Spleen (tissue), 11 donors: ENCODE data around the gene OR5H14. TPM values are rescaled to one million over a fixed set of nuclear protein-coding genes. Genes with fewer than 3 reads are reported as not detected.

Experiments used
- DNase-seq: peaks from one replicate; pipeline ENCODE4 v3.0.0-alpha.2; 2020
- H3K27ac ChIP-seq, 8 donors: fragments of 200-600 bp; sonication (generic) in 7 of 8; 1 replicate in 4 of 8; 2 replicates in 4 of 8; pipeline versions ENCODE4 v1.5.0 to v1.8.0; 2016 to 2021; ENCODE audit warnings: inconsistent platforms in 4 of 8, mild to moderate bottlenecking in 4 of 8, moderate library complexity in 1 of 8
- H3K27me3 ChIP-seq, 7 donors: fragments of 200-600 bp; sonication (generic) in 6 of 7; replicated peaks in 1 of 7; 1 replicate in 4 of 7; 2 replicates in 3 of 7; pipeline versions ENCODE4 v1.5.0 to v1.8.0; 2016 to 2021; ENCODE audit warnings: inconsistent platforms in 3 of 7, mild to moderate bottlenecking in 1 of 7
- H3K36me3 ChIP-seq, 6 donors: fragments of 200-600 bp; sonication (generic) in 5 of 6; 1 replicate in 4 of 6; 2 replicates in 2 of 6; pipeline versions ENCODE4 v1.5.0 to v1.8.0; 2016 to 2021; ENCODE audit warnings: inconsistent platforms in 2 of 6
- H3K4me1 ChIP-seq, 6 donors: fragments of 200-600 bp; sonication (generic) in 5 of 6; 1 replicate in 3 of 6; 2 replicates in 3 of 6; pipeline versions ENCODE4 v1.5.0 to v1.8.0; 2016 to 2021; ENCODE audit warnings: inconsistent platforms in 3 of 6
- H3K4me3 ChIP-seq, 8 donors: fragments of 200-600 bp; sonication (generic) in 7 of 8; 1 replicate in 4 of 8; 2 replicates in 4 of 8; pipeline versions ENCODE4 v1.5.0 to v1.8.0; 2016 to 2021; ENCODE audit warnings: inconsistent platforms in 4 of 8, mild to moderate bottlenecking in 4 of 8, moderate library complexity in 2 of 8
- H3K9me3 ChIP-seq, 8 donors: fragments of 200-600 bp; sonication (generic) in 7 of 8; 1 replicate in 4 of 8; 2 replicates in 4 of 8; pipeline versions ENCODE4 v1.5.0 to v1.8.0; 2016 to 2021; ENCODE audit warnings: inconsistent platforms in 4 of 8
- POLR2A ChIP-seq, 3 donors: fragments of 450-650 bp; IDR thresholded peaks; one replicate each; pipeline ENCODE4 v1.5.1; 2017; ENCODE audit warnings: antibody characterized with exemption in 3 of 3, mild to moderate bottlenecking in 1 of 3
- POLR2AphosphoS5 ChIP-seq, 3 donors: sonication (generic); formaldehyde crosslinking; IDR thresholded peaks; one replicate each; pipeline ENCODE4 v1.5.1; 2017; ENCODE audit warnings: antibody characterized with exemption in 3 of 3
- WGBS, 5 donors: extraction: QIAGEN DNeasy Blood & Tissue Kit in 3 of 5; methylation state at CpG; one replicate each; pipeline versions ENCODE4 v1.1.5 to v1.1.7; 2013 to 2018; 5-methylcytosine and 5-hydroxymethylcytosine counted together
- intact Hi-C: fragments of 100-400 bp; cut with DNase I; formaldehyde crosslinking; loops from one replicate; pipeline ENCODE4 v1.15.0; 2023; ENCODE audit warnings: low total_unique reads
- polyA plus RNA-seq, 3 donors: library from polyadenylated mRNA; stranded (reverse); fragments of 200-250 nt; gene quantifications; one replicate each; pipeline ENCODE4 v1.2.1, GENCODE V29; 2013
- total RNA-seq, 7 donors: library from RNA; depleted of rRNA in 3 of 7; stranded (reverse); fragments of >200 nt in 3 of 7; fragmentation: NEBNext Ultra II Directional in 4 of 7; extraction: Animal tissue kit (Norgen Biotek cat#: 25700) in 4 of 7; gene quantifications; one replicate each; pipeline versions ENCODE4 v1.1.0 to v1.2.1, GENCODE V29; 2016 to 2021
- TF ChIP-seq, protein P1 (sequence below), 11 experiments: fragments of 200-600 bp in 7 of 11; fragments of 450-650 bp in 4 of 11; sonication (generic) in 4 of 11; IDR thresholded peaks in 8 of 11; conservative IDR thresholded peaks in 3 of 11; 1 replicate in 7 of 11; 2 replicates in 4 of 11; pipeline versions ENCODE4 v1.4.0 to v1.8.0; 2016 to 2021; ENCODE audit warnings: antibody characterized with exemption in 11 of 11, inconsistent platforms in 4 of 11, mild to moderate bottlenecking in 1 of 11
- donor health status: healthy with polysubstance abuse.
- donor health status: DM: no; HTN: no; CAD: no; lungs with moderate emphysema.
- donor health status: DM: no; HTN: no; CAD: no.
- donor health status: Bipolar disorder and iron deficiency.
- donor health status: healthy.
- donor health status: DM: no; HTN: no; CAD: no.
- donor health status: DM: yes; HTN: yes; CAD: no.

Gene OR5H14
- total and polyA plus RNA-seq, 10 donors = not detected

DNA sequence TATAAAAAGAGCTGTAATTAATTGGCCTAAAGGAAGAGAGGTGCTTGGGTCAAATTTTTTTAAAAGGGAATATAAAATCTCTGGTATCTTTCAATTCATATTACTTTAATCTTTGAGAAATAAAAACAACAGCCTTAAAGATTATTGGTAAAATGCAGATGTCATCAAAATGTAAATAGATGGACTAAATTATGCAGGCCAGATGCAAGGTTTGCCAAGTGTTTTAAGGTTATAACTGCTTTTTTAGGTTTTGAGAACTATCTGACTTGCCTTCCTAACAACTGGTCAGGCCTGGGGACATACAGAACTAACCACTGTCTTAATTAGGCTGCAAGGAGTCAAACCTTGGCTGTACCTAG lies 36.8 kb upstream of the OR5H14 start:
- Histone ChIP-seq H3K27ac (no peak overlapping the region), H3K36me3 (no peaks in the 10 kb centered on the region), H3K4me1 (no peaks in the 10 kb centered on the region), H3K4me3 (no peak overlapping the region), H3K9me3 (peaks cover 0 to 52% (median 28%) of the 10 kb centered on the region in 8 donors), H3K27me3 (no peaks in the 10 kb centered on the region)
- TF ChIP-seq POLR2A (IDR thresholded peaks at IDR 0.05) = no peak
- TF ChIP-seq POLR2AphosphoS5 (IDR thresholded peaks at IDR 0.05) = no peak
- TF ChIP-seq, protein P1, sequence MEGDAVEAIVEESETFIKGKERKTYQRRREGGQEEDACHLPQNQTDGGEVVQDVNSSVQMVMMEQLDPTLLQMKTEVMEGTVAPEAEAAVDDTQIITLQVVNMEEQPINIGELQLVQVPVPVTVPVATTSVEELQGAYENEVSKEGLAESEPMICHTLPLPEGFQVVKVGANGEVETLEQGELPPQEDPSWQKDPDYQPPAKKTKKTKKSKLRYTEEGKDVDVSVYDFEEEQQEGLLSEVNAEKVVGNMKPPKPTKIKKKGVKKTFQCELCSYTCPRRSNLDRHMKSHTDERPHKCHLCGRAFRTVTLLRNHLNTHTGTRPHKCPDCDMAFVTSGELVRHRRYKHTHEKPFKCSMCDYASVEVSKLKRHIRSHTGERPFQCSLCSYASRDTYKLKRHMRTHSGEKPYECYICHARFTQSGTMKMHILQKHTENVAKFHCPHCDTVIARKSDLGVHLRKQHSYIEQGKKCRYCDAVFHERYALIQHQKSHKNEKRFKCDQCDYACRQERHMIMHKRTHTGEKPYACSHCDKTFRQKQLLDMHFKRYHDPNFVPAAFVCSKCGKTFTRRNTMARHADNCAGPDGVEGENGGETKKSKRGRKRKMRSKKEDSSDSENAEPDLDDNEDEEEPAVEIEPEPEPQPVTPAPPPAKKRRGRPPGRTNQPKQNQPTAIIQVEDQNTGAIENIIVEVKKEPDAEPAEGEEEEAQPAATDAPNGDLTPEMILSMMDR (IDR thresholded peaks at IDR 0.05 in 8 of 11, conservative IDR thresholded peaks at IDR 0.05 in 3 of 11) = no peak
- no peak for DNase-seq
- intact Hi-C loops = no loop called here

DNA sequence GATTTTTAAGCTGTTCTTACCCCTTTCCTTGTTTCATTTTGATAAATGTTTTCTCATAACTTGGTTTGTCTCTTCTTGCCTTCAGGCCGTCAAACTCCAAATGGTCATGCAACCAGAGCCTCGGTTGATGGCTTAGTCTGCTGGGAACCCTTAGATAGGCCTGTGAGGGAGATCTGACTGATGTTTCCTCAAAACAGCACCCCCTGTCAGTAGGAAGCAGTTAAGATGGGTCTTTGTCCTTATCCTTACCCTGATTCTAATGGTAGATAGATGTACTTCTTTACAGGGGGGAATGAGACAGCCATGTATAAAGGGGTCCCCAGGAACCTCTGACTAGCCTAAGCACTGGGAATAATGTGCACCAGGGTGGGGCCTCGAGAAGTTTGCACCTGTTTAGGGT lies 33.0 kb upstream of the OR5H14 start:
- no peaks in the 10 kb centered on the region for H3K36me3 ChIP-seq
- no peak overlapping the region for H3K4me3 ChIP-seq
- no peak for TF ChIP-seq POLR2A (IDR thresholded peaks at IDR 0.05)
- TF ChIP-seq, protein P1 (IDR thresholded peaks at IDR 0.05 in 8 of 11, conservative IDR thresholded peaks at IDR 0.05 in 3 of 11) = no peak
- TF ChIP-seq POLR2AphosphoS5 (IDR thresholded peaks at IDR 0.05) = no peak
- no peak overlapping the region for H3K27ac ChIP-seq
- peaks cover 0 to 9% (median 0%) of the 10 kb centered on the region in 7 donors for H3K27me3 ChIP-seq
- DNase-seq = no peak
- H3K9me3 ChIP-seq = peaks cover 0 to 49% (median 28%) of the 10 kb centered on the region in 8 donors
- intact Hi-C loops = no loop called here
- 64 to 75% (median 67%) methylated on average over 3 of the region's 3 CpGs for WGBS, 5 donors
- no peaks in the 10 kb centered on the region for H3K4me1 ChIP-seq

DNA sequence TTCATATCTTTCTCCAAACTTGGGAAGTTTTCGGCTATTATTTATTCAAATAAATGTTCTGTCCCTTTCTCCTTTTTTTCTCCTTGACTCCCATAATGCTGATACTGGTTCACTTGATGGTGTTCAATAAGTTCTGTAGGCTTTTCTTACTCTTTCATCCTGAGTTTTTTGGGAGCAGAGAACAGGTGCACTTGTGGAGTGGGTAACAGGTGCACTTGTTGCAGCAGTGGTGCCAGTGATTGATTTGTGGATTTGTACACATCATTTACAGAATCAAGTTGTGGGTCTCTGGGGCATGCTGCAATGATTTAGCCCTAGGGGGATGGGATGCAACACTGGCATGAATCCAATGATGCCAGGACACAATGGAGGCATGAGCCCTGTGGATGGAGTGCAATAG lies 31.6 kb upstream of the OR5H14 start:
- DNase-seq = no peak
- TF ChIP-seq, protein P1 (IDR thresholded peaks at IDR 0.05 in 8 of 11, conservative IDR thresholded peaks at IDR 0.05 in 3 of 11) = no peak
- no peak for TF ChIP-seq POLR2A (IDR thresholded peaks at IDR 0.05)
- TF ChIP-seq POLR2AphosphoS5 (IDR thresholded peaks at IDR 0.05) = no peak
- Histone ChIP-seq H3K9me3 (peaks cover 0 to 38% (median 25%) of the 10 kb centered on the region in 8 donors), H3K4me3 (no peak overlapping the region), H3K4me1 (no peaks in the 10 kb centered on the region), H3K27me3 (peaks cover 0 to 9% (median 0%) of the 10 kb centered on the region in 7 donors), H3K36me3 (no peaks in the 10 kb centered on the region), H3K27ac (no peak overlapping the region)
- intact Hi-C loops = no loop called here
- WGBS, 5 donors = 92 to 100% (median 93%) methylated on average over 1 of the region's 1 CpG

DNA sequence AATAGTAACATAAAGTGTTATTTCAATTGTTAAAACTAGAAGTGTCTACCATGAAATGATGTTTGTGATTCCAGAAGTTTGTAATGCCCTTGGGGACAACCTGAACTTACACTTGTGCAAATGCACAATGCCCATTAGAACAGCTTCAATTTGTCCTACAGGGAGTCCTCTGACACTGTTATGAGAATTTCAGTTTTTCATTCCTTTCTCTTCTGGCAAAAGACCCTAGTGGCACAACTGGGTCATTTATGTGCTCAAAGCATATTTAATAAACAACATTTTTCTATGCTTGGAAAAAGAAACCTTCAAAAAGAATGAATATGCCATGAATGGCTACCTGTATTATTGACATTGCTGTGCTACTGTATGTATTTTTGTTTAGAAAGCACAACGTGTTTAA lies 16.9 kb upstream of the OR5H14 start, which contains the start of gene OR5H1:
OR5H1 (plus strand) TSS at position 301 of the 400 bp plus-strand sequence. CDS start 1,977 bp downstream, outside the sequence.
- Histone ChIP-seq H3K4me1 (no peaks in the 10 kb centered on the region), H3K27ac (no peak within 1 kb of the TSS), H3K4me3 (no peak within 1 kb of the TSS), H3K27me3 (no peaks in the 10 kb centered on the region), H3K9me3 (no peaks in the 10 kb centered on the region), H3K36me3 (no peaks in the 10 kb centered on the region)
- 63 to 80% (median 71%) methylated on average over 1 of the region's 1 CpG for WGBS, 5 donors
- TF ChIP-seq POLR2A (IDR thresholded peaks at IDR 0.05) (no peak), POLR2AphosphoS5 (IDR thresholded peaks at IDR 0.05) (no peak)
- TF ChIP-seq, protein P1 (IDR thresholded peaks at IDR 0.05 in 8 of 11, conservative IDR thresholded peaks at IDR 0.05 in 3 of 11) = no peak
- intact Hi-C loops = no loop called here
- no peak for DNase-seq
